NOMO-1 treated with dmso at 0.1 percent for 144 hours (cell line): ENCODE results near the gene CNTN4.

Source experiments
- DNase-seq: peaks from one replicate; lab custom pipeline; 2025; ENCODE audit not compliant: unreplicated experiment; lab: John Stamatoyannopoulos, UW

CNTN4 gene

GRCh38 chr3:2148561-2149340, 50.1 kb downstream of the CNTN4 start:
- DNase-seq: no peak

- DNase-seq: no peak
Measured at GRCh38 chr3:2153053-2153452, 54.4 kb downstream of the CNTN4 start.

- DNase-seq: no peak
Measured at GRCh38 chr3:2153547-2153946, 54.9 kb downstream of the CNTN4 start.

DNA sequence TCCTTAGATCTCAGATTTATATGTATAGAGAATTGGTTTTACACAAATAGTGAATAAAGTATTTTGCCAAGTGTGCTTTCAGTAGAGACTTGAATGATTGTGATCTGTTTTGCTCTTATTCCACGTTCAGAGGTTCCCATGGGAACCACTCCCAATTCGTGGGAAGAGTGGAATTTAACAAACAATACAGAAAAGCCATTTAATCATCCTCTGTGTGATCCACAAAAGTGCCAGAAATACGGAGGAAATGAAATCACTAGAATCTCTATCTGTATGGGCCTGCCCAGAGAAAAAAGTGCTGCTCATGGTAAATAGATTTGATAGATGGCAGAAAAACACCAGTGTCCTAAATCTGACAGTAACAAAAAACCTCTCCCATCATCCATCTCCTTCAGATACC, 56.0 kb downstream of the CNTN4 start:
- no peak for DNase-seq

DNA sequence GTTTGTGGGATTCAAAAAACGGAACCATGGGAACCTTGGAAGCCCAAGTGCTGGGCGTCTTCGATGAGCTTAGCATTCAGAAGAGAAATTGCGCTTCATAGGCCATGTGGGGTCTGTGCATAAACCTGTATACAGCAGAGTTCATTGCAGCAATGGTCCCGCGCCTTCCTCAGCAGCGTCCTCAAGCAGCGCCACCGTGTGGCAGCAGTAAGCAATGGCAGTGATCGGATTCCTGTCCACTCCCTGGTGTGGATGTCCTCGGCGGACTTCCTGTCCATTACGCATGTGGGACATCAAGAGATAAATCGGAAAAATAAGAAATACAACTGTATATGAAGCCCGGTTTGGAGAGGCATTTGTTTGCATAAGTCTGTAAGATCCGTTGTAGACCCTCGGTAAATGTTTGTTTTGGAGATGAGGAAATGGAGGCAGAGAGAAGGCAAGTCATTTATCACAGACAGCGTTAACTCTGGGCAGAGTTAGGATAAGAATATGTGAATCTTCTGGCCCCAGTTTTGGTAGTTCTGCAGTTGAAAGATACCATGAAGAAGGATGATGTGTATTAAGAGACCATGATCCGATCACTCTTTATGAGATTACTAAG, 57.7 kb downstream of the CNTN4 start:
- no peak for DNase-seq

- no peak for DNase-seq
Measured at GRCh38 chr3:2158828-2159227, 60.2 kb downstream of the CNTN4 start.

GRCh38 chr3:2166552-2166951, 67.9 kb downstream of the CNTN4 start:
- DNase-seq: no peak

DNA sequence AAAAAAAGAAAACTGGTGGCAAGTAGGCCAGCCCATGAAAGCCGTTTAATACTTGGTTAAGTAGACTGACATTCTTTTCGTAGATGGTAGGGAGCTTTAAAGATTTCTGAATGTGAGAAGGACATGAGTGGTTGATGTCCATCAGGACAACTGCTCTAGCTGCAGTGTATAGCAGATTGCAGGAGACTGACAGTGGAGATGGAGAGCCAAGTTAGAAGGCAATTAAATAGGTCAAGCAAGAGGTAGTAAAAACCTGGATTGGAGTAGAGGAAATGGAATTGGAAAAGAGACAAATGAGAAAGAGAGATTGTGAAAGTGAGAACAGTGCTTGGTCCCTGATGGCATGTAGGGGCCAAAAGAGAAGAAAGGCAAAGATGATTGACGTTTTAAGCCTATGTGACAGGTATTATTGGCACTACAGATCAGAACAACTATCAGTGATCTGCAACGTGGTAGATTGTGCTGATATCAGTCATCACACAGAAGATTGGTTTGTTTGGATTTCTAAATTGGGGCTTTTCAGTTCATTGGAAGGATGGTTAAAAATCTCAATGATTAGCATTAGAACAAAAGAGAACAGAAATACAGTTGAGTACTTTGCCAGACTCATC, 74.0 kb downstream of the CNTN4 start:
- no peak for DNase-seq

DNA sequence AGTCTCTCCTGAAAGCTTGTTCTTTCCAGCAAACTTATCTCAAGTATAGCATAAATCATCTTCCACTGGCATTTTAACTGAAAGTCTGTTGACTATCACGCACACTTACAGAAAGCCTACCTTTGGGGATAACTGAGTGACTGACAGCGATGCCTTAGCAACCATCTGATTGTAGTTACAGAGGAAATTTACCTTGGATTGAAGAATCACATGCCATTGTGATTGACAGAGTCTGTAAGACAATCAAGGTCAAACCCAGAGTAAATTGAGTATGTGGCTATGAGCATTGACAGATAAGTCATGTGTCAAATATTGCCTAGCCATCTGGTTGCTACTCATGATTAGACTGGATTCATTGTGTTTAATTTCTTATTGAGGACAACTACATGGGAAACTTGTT, 82.0 kb downstream of the CNTN4 start:
- no peak for DNase-seq

DNA sequence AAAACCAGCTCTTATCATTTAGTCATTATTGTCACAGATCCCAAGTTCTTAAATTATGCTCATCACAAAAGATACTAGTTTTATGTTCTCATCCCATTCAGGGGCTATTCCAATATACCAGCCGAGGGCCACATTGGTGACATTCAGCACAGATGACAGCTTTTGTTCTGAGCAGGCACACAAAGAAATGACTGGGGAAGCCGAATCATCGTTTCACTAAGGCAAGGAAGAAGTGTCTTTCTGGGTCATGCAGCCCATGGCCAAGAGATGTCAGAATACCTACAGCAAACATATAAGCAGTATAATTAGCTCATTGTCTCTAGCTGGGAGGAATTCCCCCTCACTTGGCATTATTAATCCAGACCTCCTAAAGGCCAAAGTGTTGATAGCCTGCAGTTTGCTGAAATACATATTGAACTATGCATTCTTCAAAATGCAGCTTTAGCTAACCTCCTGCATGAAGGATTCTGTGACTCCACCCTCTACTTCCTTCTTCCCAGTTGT, 100.2 kb downstream of the CNTN4 start:
- DNase-seq: no peak

DNA sequence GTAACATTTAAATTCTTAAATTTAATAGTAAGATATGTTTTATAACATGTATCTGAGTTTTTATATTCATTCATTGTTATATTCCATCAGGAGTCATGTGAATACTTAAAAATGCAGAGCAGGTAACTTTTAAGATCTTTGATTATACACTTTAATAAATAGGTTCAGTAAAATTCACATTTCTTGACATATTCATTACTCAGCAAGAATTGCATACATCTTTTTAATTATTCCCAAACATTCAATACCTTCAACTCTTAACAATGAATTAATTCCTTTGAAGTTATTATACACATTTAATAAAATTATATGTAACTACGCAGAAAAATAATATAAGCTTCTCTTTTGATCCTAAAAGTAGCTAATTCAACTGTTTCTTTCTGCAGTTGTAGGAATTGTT, 105.4 kb downstream of the CNTN4 start:
- DNase-seq: no peak

DNA sequence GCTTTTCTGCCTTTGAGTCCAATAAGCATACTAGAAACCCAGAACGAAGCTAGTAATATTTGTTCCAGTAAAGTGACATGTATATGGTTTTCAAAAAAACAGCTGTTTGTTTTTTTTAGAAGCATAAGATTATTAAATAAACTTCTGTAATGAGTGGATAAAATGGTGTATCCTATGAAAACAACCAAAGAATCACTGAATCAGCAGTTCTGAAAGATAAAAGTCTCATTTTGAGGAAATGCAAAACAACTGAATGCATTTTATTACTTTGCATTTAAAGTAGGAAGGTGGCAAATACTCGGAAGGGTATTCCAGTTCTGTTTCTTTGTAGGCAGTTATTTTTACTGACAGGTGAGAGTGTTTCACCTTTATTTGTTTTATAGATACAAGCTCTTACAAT, 107.0 kb downstream of the CNTN4 start:
- no peak for DNase-seq

GRCh38 chr3:2206536-2206935, 107.9 kb downstream of the CNTN4 start:
- no peak for DNase-seq

GRCh38 chr3:2211568-2211967, 112.9 kb downstream of the CNTN4 start:
- no peak for DNase-seq

- DNase-seq: no peak
Measured at GRCh38 chr3:2212206-2212605, 113.5 kb downstream of the CNTN4 start.

DNA sequence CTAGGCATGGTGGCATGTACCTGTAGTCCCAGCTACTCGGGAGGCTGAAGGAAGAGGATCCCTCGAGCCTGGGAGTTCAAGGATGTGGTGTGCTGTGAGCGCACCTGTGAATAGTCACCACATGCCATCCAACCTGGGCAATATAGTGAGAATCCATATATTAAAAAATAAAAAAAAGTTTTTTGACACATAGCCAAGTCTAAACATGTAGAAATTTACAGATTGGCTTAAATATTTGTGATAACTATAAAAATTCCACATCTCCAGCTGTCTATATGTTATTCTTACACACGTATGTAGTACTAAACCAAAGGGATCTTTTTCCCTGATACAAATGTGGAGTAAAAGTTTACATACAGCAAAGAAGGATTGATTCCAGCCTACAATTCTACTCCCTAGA, 119.7 kb downstream of the CNTN4 start:
- DNase-seq: no peak

GRCh38 chr3:2218816-2219215, 120.2 kb downstream of the CNTN4 start:
- no peak for DNase-seq

GRCh38 chr3:2236203-2236602, 137.5 kb downstream of the CNTN4 start:
- DNase-seq: no peak

DNA sequence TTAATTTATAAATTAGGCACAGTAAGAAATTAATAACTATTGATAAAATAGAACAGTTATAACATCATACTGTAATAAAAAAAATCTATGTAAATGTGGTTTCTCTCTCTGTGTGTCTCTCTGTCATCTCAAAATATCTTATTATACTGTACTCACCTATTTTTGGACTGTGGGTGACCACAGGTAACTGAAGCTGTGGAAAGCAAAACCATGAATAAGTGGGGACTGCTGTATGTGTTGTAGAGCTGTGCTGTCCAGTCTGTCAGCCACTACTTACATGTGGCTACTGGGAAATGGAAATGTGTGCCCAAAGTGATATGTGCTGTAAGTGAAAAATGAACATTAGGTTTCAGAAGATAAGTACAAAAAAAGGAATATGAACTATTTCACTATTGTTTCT, 145.5 kb downstream of the CNTN4 start:
- DNase-seq: no peak

DNA sequence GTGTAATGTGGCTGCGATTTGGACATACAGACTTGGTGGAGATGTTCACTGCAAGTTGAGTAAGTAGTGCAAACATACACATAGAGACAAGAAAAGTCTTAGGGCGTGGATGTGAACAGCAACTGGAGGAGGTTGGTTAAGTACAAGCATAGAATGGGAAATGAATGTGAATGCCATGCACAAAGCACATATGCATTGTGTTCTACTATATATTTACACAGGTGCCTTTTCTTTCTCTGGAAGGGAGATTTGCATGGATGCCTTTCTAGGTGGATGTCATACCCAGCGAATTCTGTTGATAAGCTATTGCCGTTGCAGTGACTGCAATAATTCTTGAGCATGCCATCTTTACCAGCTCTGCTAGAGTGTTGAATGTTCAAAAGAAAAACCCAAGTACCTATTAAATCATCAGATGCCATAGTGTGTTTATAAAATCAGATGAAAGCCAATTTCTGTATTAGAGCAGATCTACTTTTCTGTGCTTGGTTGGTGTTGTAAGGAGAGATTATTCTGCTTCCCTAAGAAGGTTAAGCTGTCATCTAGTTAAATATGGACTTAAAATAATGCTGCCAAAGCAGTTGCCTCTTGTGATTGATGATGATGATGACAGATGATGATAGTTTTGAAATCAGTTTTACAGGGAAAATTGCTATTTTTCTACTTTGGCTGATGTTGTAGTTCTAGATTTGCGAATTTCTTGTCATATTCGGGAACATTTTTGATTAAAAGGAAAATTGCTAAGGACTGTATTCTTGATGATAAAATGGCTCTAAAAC, 148.4 kb downstream of the CNTN4 start:
- no peak for DNase-seq

DNA sequence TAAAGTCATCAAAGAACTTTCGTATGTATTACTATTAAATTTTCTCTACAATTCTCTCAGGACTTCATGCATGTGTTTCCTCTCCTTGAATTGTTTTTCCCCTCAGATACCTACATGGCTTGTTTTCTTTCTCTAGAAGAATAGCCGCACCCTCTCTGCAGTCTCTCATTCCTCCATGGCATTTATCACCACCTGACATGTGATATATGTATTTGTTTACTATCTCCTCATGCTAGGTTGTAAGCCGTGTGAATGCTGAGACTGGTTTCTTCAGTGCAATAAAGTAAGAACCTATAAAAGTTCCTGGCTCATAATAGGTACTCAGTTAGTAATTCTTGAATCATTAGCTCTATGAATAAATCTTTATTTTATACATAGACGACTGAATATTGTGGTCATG, 149.2 kb downstream of the CNTN4 start:
- no peak for DNase-seq

- DNase-seq: no peak
Measured at GRCh38 chr3:2250783-2251182, 152.1 kb downstream of the CNTN4 start.
